Gastrocnemius medialis (tissue), 4 donors: ENCODE results near the gene GRID2. TPM values are rescaled to one million over a fixed set of nuclear protein-coding genes. Genes with fewer than 3 reads are reported as not detected.

Experiments used
- ATAC-seq, 2 donors: fragments of 150-250 bp; one replicate each; pipeline ENCODE4 v1.9.1; 2016
- DNase-seq, 2 donors: peaks; one replicate each; pipeline ENCODE4 v3.0.0-alpha.2; 2019
- H3K27ac ChIP-seq, 4 donors: fragments of 200-600 bp; sonication (generic); 1 replicate in 1 of 4; 2 replicates in 3 of 4; pipeline ENCODE4 v1.5.1; 2016 to 2018; ENCODE audit warnings: mild to moderate bottlenecking in 2 of 4, moderate library complexity in 1 of 4
- H3K27me3 ChIP-seq, 3 donors: fragments of 200-600 bp; sonication (generic) in 2 of 3; 1 replicate in 1 of 3; 2 replicates in 2 of 3; pipeline versions ENCODE4 v1.5.1 to v1.6.0; 2016 to 2019; ENCODE audit warnings: mild to moderate bottlenecking in 1 of 3, moderate library complexity in 1 of 3
- H3K36me3 ChIP-seq, 2 donors: fragments of 200-600 bp; sonication (generic) in 1 of 2; one replicate each; pipeline ENCODE4 v1.5.1; 2017 to 2018
- H3K4me1 ChIP-seq, 2 donors: fragments of 200-600 bp; sonication (generic) in 1 of 2; one replicate each; pipeline ENCODE4 v1.5.1; 2016 to 2017; ENCODE audit warnings: mild to moderate bottlenecking in 2 of 2
- H3K4me3 ChIP-seq, 4 donors: fragments of 200-600 bp; sonication (generic) in 3 of 4; 1 replicate in 1 of 4; 2 replicates in 3 of 4; pipeline ENCODE4 v1.5.1; 2016 to 2019; ENCODE audit warnings: mild to moderate bottlenecking in 2 of 4
- H3K9me3 ChIP-seq, 3 donors: fragments of 200-600 bp; sonication (generic) in 2 of 3; 1 replicate in 1 of 3; 2 replicates in 2 of 3; pipeline ENCODE4 v1.5.1; 2016 to 2019
- POLR2A ChIP-seq, 2 donors: fragments of 450-650 bp; IDR thresholded peaks; one replicate each; pipeline ENCODE4 v1.6.1; 2017; ENCODE audit warnings: antibody characterized with exemption in 2 of 2, mild to moderate bottlenecking in 2 of 2, moderate library complexity in 2 of 2
- in situ Hi-C, 4 donors: fragments of 200-750 bp; cut with MboI; loops; one replicate each; pipeline versions ENCODE4 v1.15.0 to v1.8.0; 2017; ENCODE audit warnings: low sequenced_read_pairs in 4 of 4
- intact Hi-C: fragments of 100-400 bp; cut with DNase I; formaldehyde crosslinking; loops from one replicate; pipeline ENCODE4 v1.15.1; 2023; ENCODE audit warnings: low total_unique reads
- total RNA-seq, 4 donors: library from RNA; depleted of rRNA; stranded (reverse); fragments of >200 nt; gene quantifications; one replicate each; pipeline versions ENCODE4 v1.1.0 to v1.2.3, GENCODE V29; 2016
- TF ChIP-seq, protein P1 (sequence below), 5 experiments: fragments of 450-650 bp in 3 of 5; fragments of 200-600 bp in 2 of 5; sonication (generic) in 2 of 5; IDR thresholded peaks in 4 of 5; conservative IDR thresholded peaks in 1 of 5; 1 replicate in 4 of 5; 2 replicates in 1 of 5; pipeline ENCODE4 v1.5.1; 2016 to 2019; ENCODE audit warnings: antibody characterized with exemption in 5 of 5, mild to moderate bottlenecking in 3 of 5, moderate library complexity in 3 of 5

GRID2 gene
- total RNA-seq, 4 donors from 2014 or later: not detected

GRCh38 chr4:92501456-92501855, 197.7 kb downstream of the GRID2 start:
- no peak overlapping the region for H3K27ac ChIP-seq
- H3K36me3 ChIP-seq: no peaks in the 10 kb centered on the region
- in situ Hi-C loops (no loop called here), intact Hi-C loops (no loop called here)
- ATAC-seq (no peak), DNase-seq (no peak)
- TF ChIP-seq POLR2A (IDR thresholded peaks at IDR 0.05): no peak
- TF ChIP-seq, protein P1, sequence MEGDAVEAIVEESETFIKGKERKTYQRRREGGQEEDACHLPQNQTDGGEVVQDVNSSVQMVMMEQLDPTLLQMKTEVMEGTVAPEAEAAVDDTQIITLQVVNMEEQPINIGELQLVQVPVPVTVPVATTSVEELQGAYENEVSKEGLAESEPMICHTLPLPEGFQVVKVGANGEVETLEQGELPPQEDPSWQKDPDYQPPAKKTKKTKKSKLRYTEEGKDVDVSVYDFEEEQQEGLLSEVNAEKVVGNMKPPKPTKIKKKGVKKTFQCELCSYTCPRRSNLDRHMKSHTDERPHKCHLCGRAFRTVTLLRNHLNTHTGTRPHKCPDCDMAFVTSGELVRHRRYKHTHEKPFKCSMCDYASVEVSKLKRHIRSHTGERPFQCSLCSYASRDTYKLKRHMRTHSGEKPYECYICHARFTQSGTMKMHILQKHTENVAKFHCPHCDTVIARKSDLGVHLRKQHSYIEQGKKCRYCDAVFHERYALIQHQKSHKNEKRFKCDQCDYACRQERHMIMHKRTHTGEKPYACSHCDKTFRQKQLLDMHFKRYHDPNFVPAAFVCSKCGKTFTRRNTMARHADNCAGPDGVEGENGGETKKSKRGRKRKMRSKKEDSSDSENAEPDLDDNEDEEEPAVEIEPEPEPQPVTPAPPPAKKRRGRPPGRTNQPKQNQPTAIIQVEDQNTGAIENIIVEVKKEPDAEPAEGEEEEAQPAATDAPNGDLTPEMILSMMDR (IDR thresholded peaks at IDR 0.05 in 4 of 5, conservative IDR thresholded peaks at IDR 0.05 in 1 of 5): no peak
- H3K9me3 ChIP-seq: no peaks in the 10 kb centered on the region
- H3K4me1 ChIP-seq: no peaks in the 10 kb centered on the region
- H3K4me3 ChIP-seq: no peak overlapping the region
- H3K27me3 ChIP-seq: no peaks in the 10 kb centered on the region

- ATAC-seq: no peak
- Histone ChIP-seq H3K36me3 (no peaks in the 10 kb centered on the region), H3K4me1 (no peaks in the 10 kb centered on the region), H3K27ac (no peak overlapping the region), H3K27me3 (no peaks in the 10 kb centered on the region), H3K9me3 (no peaks in the 10 kb centered on the region), H3K4me3 (no peak overlapping the region)
- in situ Hi-C loops (no loop called here), intact Hi-C loops (no loop called here)
- no peak for DNase-seq
- TF ChIP-seq, protein P1 (IDR thresholded peaks at IDR 0.05 in 4 of 5, conservative IDR thresholded peaks at IDR 0.05 in 1 of 5): no peak
- TF ChIP-seq POLR2A (IDR thresholded peaks at IDR 0.05): no peak
Observed at GRCh38 chr4:92506933-92507332, 203.2 kb downstream of the GRID2 start.

GRCh38 chr4:92514627-92515026, 210.9 kb downstream of the GRID2 start:
- Histone ChIP-seq H3K4me3 (no peak overlapping the region), H3K36me3 (no peaks in the 10 kb centered on the region), H3K4me1 (no peaks in the 10 kb centered on the region), H3K27ac (no peak overlapping the region), H3K27me3 (no peaks in the 10 kb centered on the region), H3K9me3 (no peaks in the 10 kb centered on the region)
- intact Hi-C loops (no loop called here), in situ Hi-C loops (no loop called here)
- DNase-seq (no peak), ATAC-seq (no peak)
- TF ChIP-seq, protein P1 (IDR thresholded peaks at IDR 0.05 in 4 of 5, conservative IDR thresholded peaks at IDR 0.05 in 1 of 5): no peak
- no peak for TF ChIP-seq POLR2A (IDR thresholded peaks at IDR 0.05)

- Histone ChIP-seq H3K4me3 (no peak overlapping the region), H3K36me3 (no peaks in the 10 kb centered on the region), H3K9me3 (no peaks in the 10 kb centered on the region), H3K27me3 (no peaks in the 10 kb centered on the region), H3K27ac (no peak overlapping the region), H3K4me1 (no peaks in the 10 kb centered on the region)
- TF ChIP-seq, protein P1 (IDR thresholded peaks at IDR 0.05 in 4 of 5, conservative IDR thresholded peaks at IDR 0.05 in 1 of 5): no peak
- no peak for TF ChIP-seq POLR2A (IDR thresholded peaks at IDR 0.05)
- in situ Hi-C loops (no loop called here), intact Hi-C loops (no loop called here)
- no peak for DNase-seq
- no peak for ATAC-seq
Observed at GRCh38 chr4:92516450-92516849, 212.7 kb downstream of the GRID2 start.

DNA sequence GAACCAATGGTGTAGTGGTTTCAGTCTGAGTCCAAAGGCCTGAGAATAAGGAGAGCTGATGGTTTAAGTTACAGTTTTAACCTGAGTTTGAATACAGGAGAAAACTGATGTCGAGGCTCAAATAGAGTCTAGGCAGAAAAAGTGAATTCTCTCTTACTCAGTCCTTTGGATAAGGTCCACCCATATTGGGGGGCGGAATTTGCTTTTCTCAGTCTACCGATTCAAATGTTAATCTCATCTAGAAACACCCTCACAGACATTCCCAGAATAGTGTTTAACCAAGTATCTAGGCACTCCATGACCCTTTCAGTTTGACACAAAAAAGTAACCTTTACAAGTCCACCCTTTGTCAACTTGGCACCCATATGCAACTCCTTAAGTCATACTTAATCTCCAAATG, 216.0 kb downstream of the GRID2 start:
- TF ChIP-seq, protein P1 (IDR thresholded peaks at IDR 0.05 in 4 of 5, conservative IDR thresholded peaks at IDR 0.05 in 1 of 5): no peak
- no peaks in the 10 kb centered on the region for H3K4me1 ChIP-seq
- no peaks in the 10 kb centered on the region for H3K9me3 ChIP-seq
- ATAC-seq: no peak
- H3K27ac ChIP-seq: no peak overlapping the region
- no peak overlapping the region for H3K4me3 ChIP-seq
- in situ Hi-C loops (no loop called here), intact Hi-C loops (no loop called here)
- no peaks in the 10 kb centered on the region for H3K27me3 ChIP-seq
- no peaks in the 10 kb centered on the region for H3K36me3 ChIP-seq
- no peak for DNase-seq
